Measurements from ENCODE around the gene ARSG.

The ARSG gene

DNA sequence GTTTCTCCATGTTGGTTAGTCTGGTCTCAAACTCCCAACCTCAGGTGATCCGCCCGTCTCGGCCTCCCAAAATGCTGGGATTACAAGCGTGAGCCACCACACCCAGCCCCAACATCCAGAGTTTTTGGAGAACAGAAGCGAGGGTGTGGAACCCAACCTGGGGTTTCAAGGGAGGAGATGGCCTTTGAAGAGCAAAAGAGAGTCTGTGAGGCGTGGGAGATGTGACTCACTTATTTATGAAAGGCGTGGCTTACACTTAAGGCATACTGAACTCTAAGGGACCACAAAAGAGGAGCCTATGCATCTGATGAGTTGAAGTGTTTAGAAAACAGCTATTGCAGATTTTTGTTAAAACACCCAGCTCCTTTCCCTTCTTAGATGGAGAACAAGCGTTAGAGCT is 18.9 kb downstream of the ARSG start:
- TF ChIP-seq TEAD4 (IDR thresholded peaks at IDR 0.05) (no peak), CREB1 (IDR thresholded peaks at IDR 0.05; ENCODE audit: low read depth) (no peak), TAF1 (IDR thresholded peaks at IDR 0.05; ENCODE audit: low read depth) (no peak), YY1 (IDR thresholded peaks at IDR 0.05; ENCODE audit: low read depth) (no peak), RAD21 (IDR thresholded peaks at IDR 0.05; ENCODE audit: low read depth) (no peak), TCF12 (IDR thresholded peaks at IDR 0.05; ENCODE audit: low read depth) (no peak), CEBPB (IDR thresholded peaks at IDR 0.05) (no peak), FOXM1 (IDR thresholded peaks at IDR 0.05; ENCODE audit: borderline replicate concordance, low read depth) (no peak), NFIC (IDR thresholded peaks at IDR 0.05) (no peak), EP300 (IDR thresholded peaks at IDR 0.05; ENCODE audit: borderline replicate concordance) (no peak), EGR1 (IDR thresholded peaks at IDR 0.05) (no peak), ZBTB7A (IDR thresholded peaks at IDR 0.05; ENCODE audit: low read depth) (no peak)
- TF ChIP-seq, protein P1, sequence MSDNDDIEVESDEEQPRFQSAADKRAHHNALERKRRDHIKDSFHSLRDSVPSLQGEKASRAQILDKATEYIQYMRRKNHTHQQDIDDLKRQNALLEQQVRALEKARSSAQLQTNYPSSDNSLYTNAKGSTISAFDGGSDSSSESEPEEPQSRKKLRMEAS (IDR thresholded peaks at IDR 0.05), result no peak
- TF ChIP-seq, protein P2, sequence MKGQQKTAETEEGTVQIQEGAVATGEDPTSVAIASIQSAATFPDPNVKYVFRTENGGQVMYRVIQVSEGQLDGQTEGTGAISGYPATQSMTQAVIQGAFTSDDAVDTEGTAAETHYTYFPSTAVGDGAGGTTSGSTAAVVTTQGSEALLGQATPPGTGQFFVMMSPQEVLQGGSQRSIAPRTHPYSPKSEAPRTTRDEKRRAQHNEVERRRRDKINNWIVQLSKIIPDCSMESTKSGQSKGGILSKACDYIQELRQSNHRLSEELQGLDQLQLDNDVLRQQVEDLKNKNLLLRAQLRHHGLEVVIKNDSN (IDR thresholded peaks at IDR 0.05), result no peak
- TF ChIP-seq, protein P3, sequence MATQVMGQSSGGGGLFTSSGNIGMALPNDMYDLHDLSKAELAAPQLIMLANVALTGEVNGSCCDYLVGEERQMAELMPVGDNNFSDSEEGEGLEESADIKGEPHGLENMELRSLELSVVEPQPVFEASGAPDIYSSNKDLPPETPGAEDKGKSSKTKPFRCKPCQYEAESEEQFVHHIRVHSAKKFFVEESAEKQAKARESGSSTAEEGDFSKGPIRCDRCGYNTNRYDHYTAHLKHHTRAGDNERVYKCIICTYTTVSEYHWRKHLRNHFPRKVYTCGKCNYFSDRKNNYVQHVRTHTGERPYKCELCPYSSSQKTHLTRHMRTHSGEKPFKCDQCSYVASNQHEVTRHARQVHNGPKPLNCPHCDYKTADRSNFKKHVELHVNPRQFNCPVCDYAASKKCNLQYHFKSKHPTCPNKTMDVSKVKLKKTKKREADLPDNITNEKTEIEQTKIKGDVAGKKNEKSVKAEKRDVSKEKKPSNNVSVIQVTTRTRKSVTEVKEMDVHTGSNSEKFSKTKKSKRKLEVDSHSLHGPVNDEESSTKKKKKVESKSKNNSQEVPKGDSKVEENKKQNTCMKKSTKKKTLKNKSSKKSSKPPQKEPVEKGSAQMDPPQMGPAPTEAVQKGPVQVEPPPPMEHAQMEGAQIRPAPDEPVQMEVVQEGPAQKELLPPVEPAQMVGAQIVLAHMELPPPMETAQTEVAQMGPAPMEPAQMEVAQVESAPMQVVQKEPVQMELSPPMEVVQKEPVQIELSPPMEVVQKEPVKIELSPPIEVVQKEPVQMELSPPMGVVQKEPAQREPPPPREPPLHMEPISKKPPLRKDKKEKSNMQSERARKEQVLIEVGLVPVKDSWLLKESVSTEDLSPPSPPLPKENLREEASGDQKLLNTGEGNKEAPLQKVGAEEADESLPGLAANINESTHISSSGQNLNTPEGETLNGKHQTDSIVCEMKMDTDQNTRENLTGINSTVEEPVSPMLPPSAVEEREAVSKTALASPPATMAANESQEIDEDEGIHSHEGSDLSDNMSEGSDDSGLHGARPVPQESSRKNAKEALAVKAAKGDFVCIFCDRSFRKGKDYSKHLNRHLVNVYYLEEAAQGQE (IDR thresholded peaks at IDR 0.05; ENCODE audit: low read depth), result no peak

DNA sequence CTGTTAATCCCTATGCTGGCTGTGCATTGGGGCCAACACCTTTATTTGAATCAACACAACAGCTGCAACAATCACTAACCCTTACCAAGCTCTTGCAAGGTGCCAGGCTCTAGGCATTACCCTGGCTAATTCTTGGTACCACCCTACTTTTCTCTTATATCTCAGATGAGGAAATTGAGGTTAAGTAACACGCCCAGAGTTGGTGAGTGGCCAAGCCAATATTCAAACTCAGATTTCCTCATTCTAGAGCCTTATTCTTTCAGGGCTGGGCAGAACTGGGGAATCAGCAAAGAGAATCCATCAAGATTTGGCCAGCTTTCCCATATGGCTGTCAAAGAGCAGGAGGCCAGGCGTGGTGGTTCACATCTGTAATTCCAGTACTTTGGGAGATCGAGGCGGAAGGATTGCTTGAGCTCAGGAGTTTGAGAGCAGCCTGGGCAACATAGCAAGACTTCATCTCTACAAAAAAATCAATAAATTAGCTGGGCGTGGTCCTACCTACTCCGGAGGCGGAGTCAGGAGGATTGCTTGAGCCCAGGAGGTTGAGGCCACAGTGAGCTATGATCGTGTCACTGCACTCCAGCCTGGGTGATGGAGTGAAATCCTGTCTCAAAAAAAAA is 23.7 kb downstream of the ARSG start:
- TF ChIP-seq TCF12 (IDR thresholded peaks at IDR 0.05; ENCODE audit: low read depth), result no peak
- no peak for TF ChIP-seq CREB1 (IDR thresholded peaks at IDR 0.05; ENCODE audit: low read depth)
- TF ChIP-seq YY1 (IDR thresholded peaks at IDR 0.05; ENCODE audit: low read depth), result no peak
- TF ChIP-seq, protein P3 (IDR thresholded peaks at IDR 0.05; ENCODE audit: low read depth), result no peak
- TF ChIP-seq TEAD4 (IDR thresholded peaks at IDR 0.05), result no peak
- TF ChIP-seq CEBPB (IDR thresholded peaks at IDR 0.05), result no peak
- TF ChIP-seq ZBTB7A (IDR thresholded peaks at IDR 0.05; ENCODE audit: low read depth), result no peak

DNA sequence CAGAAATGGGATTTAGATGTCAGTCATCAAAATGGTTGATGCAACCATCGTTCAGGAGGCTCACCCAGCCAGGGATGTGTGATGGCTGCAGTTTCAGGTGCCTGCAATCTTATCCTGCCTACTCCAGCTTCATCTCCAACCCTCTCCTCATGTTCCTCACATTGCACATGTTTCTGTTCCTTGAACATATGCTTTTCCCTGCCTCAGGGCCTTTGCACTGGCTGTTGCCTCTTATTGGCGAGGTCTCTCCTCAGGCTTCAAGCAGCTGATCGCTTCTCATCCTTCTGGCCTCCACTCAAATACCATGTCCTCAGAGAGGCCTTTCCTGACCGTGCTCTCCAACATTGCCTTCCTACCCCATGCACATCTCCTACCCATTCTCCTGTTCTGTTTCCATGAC is 24.6 kb downstream of the ARSG start:
- no peak for TF ChIP-seq FOXM1 (IDR thresholded peaks at IDR 0.05; ENCODE audit: borderline replicate concordance, low read depth)
- no peak for TF ChIP-seq YY1 (IDR thresholded peaks at IDR 0.05; ENCODE audit: low read depth)
- no peak for TF ChIP-seq TEAD4 (IDR thresholded peaks at IDR 0.05)
- TF ChIP-seq CEBPB (IDR thresholded peaks at IDR 0.05), result no peak
- TF ChIP-seq EGR1 (IDR thresholded peaks at IDR 0.05), result no peak
- no peak for TF ChIP-seq ZBTB7A (IDR thresholded peaks at IDR 0.05; ENCODE audit: low read depth)
- TF ChIP-seq NFIC (IDR thresholded peaks at IDR 0.05), result no peak
- no peak for TF ChIP-seq EP300 (IDR thresholded peaks at IDR 0.05; ENCODE audit: borderline replicate concordance)
- TF ChIP-seq, protein P3 (IDR thresholded peaks at IDR 0.05; ENCODE audit: low read depth), result no peak
- TF ChIP-seq, protein P1 (IDR thresholded peaks at IDR 0.05), result no peak
- no peak for TF ChIP-seq TAF1 (IDR thresholded peaks at IDR 0.05; ENCODE audit: low read depth)
- no peak for TF ChIP-seq CREB1 (IDR thresholded peaks at IDR 0.05; ENCODE audit: low read depth)
- TF ChIP-seq, protein P2 (IDR thresholded peaks at IDR 0.05), result no peak
- no peak for TF ChIP-seq RAD21 (IDR thresholded peaks at IDR 0.05; ENCODE audit: low read depth)
- TF ChIP-seq TCF12 (IDR thresholded peaks at IDR 0.05; ENCODE audit: low read depth), result no peak

DNA sequence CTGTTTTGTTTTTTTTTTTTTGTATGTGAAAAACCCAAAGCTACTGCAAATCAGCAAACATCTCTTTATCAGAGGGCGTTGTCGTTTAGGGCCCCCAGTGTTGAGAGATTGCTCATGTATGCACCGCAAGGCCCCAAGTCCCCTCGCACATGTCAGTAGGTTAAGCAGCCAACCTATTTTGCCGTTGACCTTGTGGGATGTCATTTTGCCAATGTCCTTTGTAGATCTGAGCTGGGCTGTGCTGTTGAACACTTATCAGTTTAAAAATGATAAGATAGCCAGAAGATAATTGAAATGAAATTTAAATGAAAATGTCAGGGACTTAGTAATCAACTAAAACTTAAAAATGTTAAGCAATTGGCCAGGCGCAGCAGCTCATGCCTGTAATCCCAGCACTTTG is 26.2 kb downstream of the ARSG start:
- TF ChIP-seq TAF1 (IDR thresholded peaks at IDR 0.05; ENCODE audit: low read depth) (no peak), RAD21 (IDR thresholded peaks at IDR 0.05; ENCODE audit: low read depth) (no peak)
